CD14-positive monocyte (primary cell): ENCODE data around the gene MED14. TPM values are rescaled to one million over a fixed set of nuclear protein-coding genes. Genes with fewer than 3 reads are reported as not detected.

Experiments
- DNase-seq, 3 donors: peaks; one replicate each; pipeline ENCODE4 v3.0.0-alpha.2; 2011 to 2022
- H2AFZ ChIP-seq: 2 replicates; pipeline ENCODE4 v1.6.0; 2012; ENCODE audit warnings: mild to moderate bottlenecking, low read depth, low read length, inconsistent platforms; ENCODE audit not compliant: insufficient read depth, poor library complexity, severe bottlenecking
- H3K27ac ChIP-seq, 2 donors: 1 replicate in 1 of 2; 2 replicates in 1 of 2; pipeline ENCODE4 v1.5.1; 2012 to 2013; ENCODE audit warnings: low read length in 2 of 2, control low read depth in 1 of 2, inconsistent platforms in 1 of 2, low read depth in 1 of 2, mild to moderate bottlenecking in 1 of 2
- H3K27me3 ChIP-seq, 2 donors: one replicate each; pipeline versions ENCODE4 v1.6.0 to v1.6.1; 2011 to 2013; ENCODE audit warnings: low read length in 2 of 2; ENCODE audit not compliant: control insufficient read depth in 2 of 2, insufficient read depth in 2 of 2
- H3K36me3 ChIP-seq, 2 donors: replicated peaks in 1 of 2; 1 replicate in 1 of 2; 2 replicates in 1 of 2; pipeline versions ENCODE4 v1.5.1 to v1.6.1; 2012 to 2013; ENCODE audit warnings: low read length in 2 of 2, control low read depth in 1 of 2, inconsistent platforms in 1 of 2, mild to moderate bottlenecking in 1 of 2; ENCODE audit not compliant: insufficient read depth in 2 of 2, control insufficient read depth in 1 of 2
- H3K4me1 ChIP-seq, 2 donors: 1 replicate in 1 of 2; 2 replicates in 1 of 2; pipeline versions ENCODE4 v1.5.1 to v1.6.1; 2012 to 2013; ENCODE audit warnings: low read length in 2 of 2, control low read depth in 1 of 2, inconsistent platforms in 1 of 2, mild to moderate bottlenecking in 1 of 2, moderate library complexity in 1 of 2; ENCODE audit not compliant: insufficient read depth in 2 of 2, control insufficient read depth in 1 of 2
- H3K4me2 ChIP-seq: replicated peaks from 2 replicates; pipeline ENCODE3; 2012; ENCODE audit warnings: low read length, moderate library complexity, mild to moderate bottlenecking; ENCODE audit not compliant: poor library complexity, severe bottlenecking; ENCODE audit errors: extremely low read depth
- H3K4me3 ChIP-seq, 3 experiments: fragments of 200-600 bp in 1 of 3; sonication (generic) in 1 of 3; replicated peaks in 1 of 3; 1 replicate in 2 of 3; 2 replicates in 1 of 3; pipeline ENCODE4 v1.5.1; 2011 to 2013; ENCODE audit warnings: low read length in 3 of 3, mild to moderate bottlenecking in 3 of 3, control low read depth in 2 of 3, low read depth in 2 of 3, inconsistent platforms in 1 of 3, moderate library complexity in 1 of 3
- H3K79me2 ChIP-seq: 2 replicates; pipeline ENCODE4 v1.6.0; 2012; ENCODE audit warnings: mild to moderate bottlenecking, control low read depth, inconsistent platforms, low read length, moderate library complexity; ENCODE audit not compliant: insufficient read depth
- H3K9ac ChIP-seq: 2 replicates; pipeline ENCODE4 v1.6.0; 2017; ENCODE audit warnings: low read length, mild to moderate bottlenecking; ENCODE audit not compliant: insufficient read depth, poor library complexity, severe bottlenecking
- H3K9me3 ChIP-seq, 2 donors: replicated peaks in 1 of 2; 1 replicate in 1 of 2; 2 replicates in 1 of 2; pipeline versions ENCODE4 v1.5.1 to v1.6.1; 2012 to 2013; ENCODE audit warnings: low read length in 2 of 2, control low read depth in 1 of 2; ENCODE audit not compliant: control insufficient read depth in 1 of 2, insufficient read depth in 1 of 2
- H4K20me1 ChIP-seq: 2 replicates; pipeline ENCODE4 v1.6.0; 2012; ENCODE audit warnings: mild to moderate bottlenecking, low read length, control low read depth, moderate library complexity; ENCODE audit not compliant: insufficient read depth
- H3K27ac Mint-ChIP-seq, 7 donors: one replicate each; pipeline ENCODE4 v1.8.0; 2020; ENCODE audit warnings: mild to moderate bottlenecking in 7 of 7, mixed read lengths in 7 of 7, moderate library complexity in 6 of 7, inconsistent platforms in 2 of 7
- H3K27me3 Mint-ChIP-seq, 3 donors: one replicate each; pipeline ENCODE4 v1.8.0; 2021 to 2022; ENCODE audit warnings: low read depth in 3 of 3, mild to moderate bottlenecking in 3 of 3, mixed read lengths in 3 of 3, moderate library complexity in 3 of 3, inconsistent platforms in 1 of 3
- H3K36me3 Mint-ChIP-seq, 2 donors: one replicate each; pipeline ENCODE4 v1.8.0; 2020; ENCODE audit warnings: mixed read lengths in 2 of 2, inconsistent platforms in 1 of 2, mild to moderate bottlenecking in 1 of 2
- H3K4me1 Mint-ChIP-seq: one replicate; pipeline ENCODE4 v1.8.0; 2020; ENCODE audit warnings: mild to moderate bottlenecking, mixed read lengths
- H3K4me3 Mint-ChIP-seq, 2 donors: one replicate each; pipeline ENCODE4 v1.8.0; 2020; ENCODE audit warnings: mild to moderate bottlenecking in 2 of 2, mixed read lengths in 2 of 2, moderate library complexity in 1 of 2
- H3K9me3 Mint-ChIP-seq, 7 donors: one replicate each; pipeline ENCODE4 v1.8.0; 2020 to 2022; ENCODE audit warnings: mixed read lengths in 7 of 7, mild to moderate bottlenecking in 6 of 7, moderate library complexity in 6 of 7, inconsistent platforms in 2 of 7
- CTCF ChIP-seq: fragments of 200-600 bp; IDR thresholded peaks from one replicate; pipeline ENCODE4 v1.8.0; 2022; ENCODE audit warnings: antibody characterized with exemption, mild to moderate bottlenecking
- WGBS: methylation state at CpG from one replicate; pipeline ENCODE4 v1.1.5; 2013; ENCODE audit warnings: missing lambda C conversion rate; ENCODE audit not compliant: insufficient coverage; 5-methylcytosine and 5-hydroxymethylcytosine counted together
- intact Hi-C, 2 donors: fragments of 100-400 bp; cut with micrococcal nuclease; formaldehyde crosslinking; loops; one replicate each; pipeline versions ENCODE4 v1.15.0 to v1.15.1; 2023
- polyA plus RNA-seq, 3 donors: library from polyadenylated mRNA; depleted of rRNA in 1 of 3; unstranded in 2 of 3; stranded (reverse) in 1 of 3; fragments of 300-500 nt in 2 of 3; fragments of >200 nt in 1 of 3; fragmentation: Illumina TruSeq in 2 of 3; gene quantifications; 1 replicate in 2 of 3; 2 replicates in 1 of 3; pipeline ENCODE4 v1.2.3, GENCODE V29; 2012 to 2021

The MED14 gene
- polyA plus RNA-seq, 3 donors: 3.6 to 20.4 (median 6.8) TPM

DNA sequence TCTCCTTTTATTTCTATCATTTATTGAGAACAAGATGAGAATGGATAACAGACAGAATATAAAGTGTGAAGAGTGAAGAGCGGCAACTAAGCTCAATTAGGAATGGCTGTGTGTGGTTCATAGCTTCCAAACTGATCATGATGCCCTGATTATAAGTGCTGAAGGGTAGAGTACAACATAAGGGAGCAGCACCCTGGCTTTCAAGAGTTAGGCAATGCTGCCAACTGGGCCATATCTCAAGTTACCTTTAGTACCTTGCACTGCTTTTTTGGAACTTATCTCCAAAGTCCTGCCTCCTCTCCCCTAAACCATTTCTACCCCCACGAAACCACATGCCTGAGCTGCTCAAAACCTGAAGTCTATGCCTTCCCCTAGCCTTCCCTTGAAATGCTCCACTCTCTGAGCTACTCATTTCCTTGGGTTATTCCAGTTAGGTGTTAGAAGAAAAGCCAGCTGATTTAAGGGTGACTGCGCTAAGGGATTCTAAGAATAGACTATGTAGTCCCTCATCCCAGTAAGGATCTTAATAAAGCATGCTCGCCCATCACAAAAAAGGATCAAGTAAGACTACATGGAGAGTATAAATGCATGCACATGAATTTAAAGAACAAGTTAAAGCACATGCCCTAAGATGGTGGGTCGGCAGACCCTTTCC lies 29.6 kb downstream of the MED14 start:
- H3K36me3 Mint-ChIP-seq: peaks cover 45 to 61% of the 10 kb centered on the region in 2 donors

More for the DNA sequence above, 29.6 kb downstream of the MED14 start:
- Histone ChIP-seq H3K36me3 (peaks cover 46 to 93% of the 10 kb centered on the region in 2 donors), H3K27ac (no peak overlapping the region), H3K4me2 (no peak overlapping the region), H2AFZ (no peak overlapping the region), H3K9ac (no peak overlapping the region), H3K27me3 (peaks cover 0 to 32% of the 10 kb centered on the region in 2 donors), H3K79me2 (no peaks in the 10 kb centered on the region), H3K4me1 (no peaks in the 10 kb centered on the region), H3K9me3 (no peaks in the 10 kb centered on the region), H3K4me3 (no peak overlapping the region), H4K20me1 (no peaks in the 10 kb centered on the region)
- Mint-ChIP-seq H3K4me1 (no peaks in the 10 kb centered on the region), H3K27me3 (peaks cover 0 to 24% (median 0%) of the 10 kb centered on the region in 3 donors), H3K9me3 (peaks cover 0 to 1% (median 0%) of the 10 kb centered on the region in 7 donors), H3K4me3 (no peak overlapping the region), H3K27ac (peak overlapping the region in 1 of 7 donors; percentile 2)
- TF ChIP-seq CTCF: no peak
- WGBS: no CpG with 5 or more reads among the region's 5 CpGs
- intact Hi-C loops: no loop called here
- DNase-seq: no peak
